ENCODE measurements around the gene STK31. TPM values are rescaled to one million over a fixed set of nuclear protein-coding genes. Genes with fewer than 3 reads are reported as not detected.
A peak's percentile ranks its signal among the peaks of the same experiment; 100 is the strongest.

Gene STK31
- total RNA-seq, 2 experiments from 2014 or later: 0.20 to 0.30 TPM

- Mint-ChIP-seq H3K4me3 (no peak overlapping the region), H3K27me3 (no peaks in the 10 kb centered on the region), H3K9me3 (no peaks in the 10 kb centered on the region), H3K4me1 (ENCODE audit: low read depth) (peaks cover 3% of the 10 kb centered on the region), H3K27ac (no peak overlapping the region), H3K36me3 (ENCODE audit: low read depth) (peaks cover 52% of the 10 kb centered on the region)
- CTCF ChIA-PET: interaction anchor here (0.6 kb wide), 1 partner anchor 20 kb away, joined by 3 read pairs; no protein-coding TSS in a partner anchor
- H3K4me3 ChIP-seq (ENCODE audit: low read length): no peak overlapping the region
- no peak for DNase-seq
- intact Hi-C loops (cut with DNase I, micrococcal nuclease): loop anchor here in 1 of 2 experiments (10.0 kb wide), 1 partner anchor 973 kb away; no protein-coding TSS in a partner anchor
- POLR2A ChIA-PET: no interaction called here
- H3K27me3 ChIP-seq (ENCODE audit: control insufficient read depth in 1 of 2, insufficient read depth in 2 of 2, low read length in 2 of 2): no peaks in the 10 kb centered on the region
- no peaks in the 10 kb centered on the region for H3K4me1 ChIP-seq (ENCODE audit: insufficient read depth, low read length)
- H3K36me3 ChIP-seq (ENCODE audit: insufficient read depth, low read length): peaks cover 27% of the 10 kb centered on the region
- no peak overlapping the region for H3K27ac ChIP-seq (ENCODE audit: low read depth in 1 of 2, low read length in 2 of 2)
- no peak for ATAC-seq (ENCODE audit: poor library complexity)
- H3K9me3 ChIP-seq (ENCODE audit: control insufficient read depth in 1 of 2, insufficient read depth in 1 of 2, low read length in 2 of 2): no peaks in the 10 kb centered on the region
- TF ChIP-seq CTCF (IDR thresholded peaks at IDR 0.05): no peak
Observed at GRCh38 chr7:23691320-23691719, 18.7 kb upstream of the STK31 start.

DNA sequence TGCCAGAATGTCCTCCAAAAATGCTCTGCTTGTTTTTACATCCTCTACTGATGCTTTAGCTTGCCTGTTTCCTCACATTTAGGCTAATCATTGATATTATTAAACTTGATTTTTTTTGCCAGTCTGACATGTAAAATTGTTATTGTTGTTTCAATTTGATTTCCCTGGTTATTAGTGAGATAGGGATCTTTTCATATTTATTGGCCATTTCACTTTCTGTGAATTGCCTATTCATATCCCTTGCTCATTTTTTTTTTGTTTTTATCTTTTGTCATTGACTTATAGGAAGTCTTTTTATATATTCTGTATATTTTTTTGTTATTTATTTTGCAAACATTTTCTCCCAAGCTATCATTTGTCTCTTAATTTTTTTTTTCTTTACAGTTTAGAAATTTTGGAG, 16.8 kb upstream of the STK31 start:
- H3K4me1 ChIP-seq (ENCODE audit: insufficient read depth, low read length): peaks cover 5% of the 10 kb centered on the region
- Mint-ChIP-seq H3K27ac (no peak overlapping the region), H3K27me3 (no peaks in the 10 kb centered on the region), H3K4me1 (ENCODE audit: low read depth) (no peaks in the 10 kb centered on the region), H3K36me3 (ENCODE audit: low read depth) (peaks cover 56% of the 10 kb centered on the region), H3K9me3 (no peaks in the 10 kb centered on the region), H3K4me3 (no peak overlapping the region)
- CTCF ChIA-PET: interaction anchor here (1.3 to 1.7 kb wide), 2 partner anchors 8 to 147 kb away, joined by 3 to 4 read pairs; no protein-coding TSS in a partner anchor
- intact Hi-C loops (cut with DNase I, micrococcal nuclease): loop anchor here in 1 of 2 experiments (10.0 kb wide), 1 partner anchor 972 kb away; no protein-coding TSS in a partner anchor
- peaks cover 25% of the 10 kb centered on the region for H3K36me3 ChIP-seq (ENCODE audit: insufficient read depth, low read length)
- no peak for ATAC-seq (ENCODE audit: poor library complexity)
- no peak for TF ChIP-seq CTCF (IDR thresholded peaks at IDR 0.05)
- no peak overlapping the region for H3K27ac ChIP-seq (ENCODE audit: low read depth in 1 of 2, low read length in 2 of 2)
- POLR2A ChIA-PET: interaction anchor here (0.6 kb wide), 1 partner anchor 11 kb away, joined by 3 read pairs; no protein-coding TSS in a partner anchor
- DNase-seq: no peak
- no peaks in the 10 kb centered on the region for H3K27me3 ChIP-seq (ENCODE audit: control insufficient read depth in 1 of 2, insufficient read depth in 2 of 2, low read length in 2 of 2)
- H3K9me3 ChIP-seq (ENCODE audit: control insufficient read depth in 1 of 2, insufficient read depth in 1 of 2, low read length in 2 of 2): no peaks in the 10 kb centered on the region
- H3K4me3 ChIP-seq (ENCODE audit: low read length): no peak overlapping the region

- no peak overlapping the region for H3K4me3 ChIP-seq (ENCODE audit: low read length)
- CTCF ChIA-PET: interaction anchor here (0.6 to 2.9 kb wide), 8 partner anchors 11 to 970 kb away, joined by 3 to 26 read pairs (median 5); partner anchors contain the start of gene FAM221A
- Mint-ChIP-seq H3K27me3 (no peaks in the 10 kb centered on the region), H3K4me3 (no peak overlapping the region), H3K4me1 (ENCODE audit: low read depth) (no peaks in the 10 kb centered on the region), H3K27ac (no peak overlapping the region), H3K36me3 (ENCODE audit: low read depth) (peaks cover 38% of the 10 kb centered on the region), H3K9me3 (no peaks in the 10 kb centered on the region)
- TF ChIP-seq CTCF (IDR thresholded peaks at IDR 0.05): peak; percentile 70
- DNase-seq (peak; percentile 24 to 76 (median 45)), ATAC-seq (ENCODE audit: poor library complexity) (peak; percentile 49)
- no peaks in the 10 kb centered on the region for H3K27me3 ChIP-seq (ENCODE audit: control insufficient read depth in 1 of 2, insufficient read depth in 2 of 2, low read length in 2 of 2)
- POLR2A ChIA-PET: no interaction called here
- intact Hi-C loops (cut with DNase I, micrococcal nuclease): loop anchor here (5.0 to 10.0 kb wide), 2 partner anchors 890 to 968 kb away; no protein-coding TSS in a partner anchor
- peaks cover 24% of the 10 kb centered on the region for H3K36me3 ChIP-seq (ENCODE audit: insufficient read depth, low read length)
- no peaks in the 10 kb centered on the region for H3K9me3 ChIP-seq (ENCODE audit: control insufficient read depth in 1 of 2, insufficient read depth in 1 of 2, low read length in 2 of 2)
- no peak overlapping the region for H3K27ac ChIP-seq (ENCODE audit: low read depth in 1 of 2, low read length in 2 of 2)
- peaks cover 5% of the 10 kb centered on the region for H3K4me1 ChIP-seq (ENCODE audit: insufficient read depth, low read length)
Observed at GRCh38 chr7:23696916-23697441, 13.0 kb upstream of the STK31 start.

Measured in CD4-positive, alpha-beta T cell (primary cell).